ENCODE results near the gene ABHD16B.
A peak's percentile ranks its signal among the peaks of the same experiment; 100 is the strongest.
"Not testable (repeated sequence)": the region's sequence is repeated elsewhere in the genome, so short reads cannot be mapped to it uniquely, and the experiment has no call there.

The ABHD16B gene

DNA sequence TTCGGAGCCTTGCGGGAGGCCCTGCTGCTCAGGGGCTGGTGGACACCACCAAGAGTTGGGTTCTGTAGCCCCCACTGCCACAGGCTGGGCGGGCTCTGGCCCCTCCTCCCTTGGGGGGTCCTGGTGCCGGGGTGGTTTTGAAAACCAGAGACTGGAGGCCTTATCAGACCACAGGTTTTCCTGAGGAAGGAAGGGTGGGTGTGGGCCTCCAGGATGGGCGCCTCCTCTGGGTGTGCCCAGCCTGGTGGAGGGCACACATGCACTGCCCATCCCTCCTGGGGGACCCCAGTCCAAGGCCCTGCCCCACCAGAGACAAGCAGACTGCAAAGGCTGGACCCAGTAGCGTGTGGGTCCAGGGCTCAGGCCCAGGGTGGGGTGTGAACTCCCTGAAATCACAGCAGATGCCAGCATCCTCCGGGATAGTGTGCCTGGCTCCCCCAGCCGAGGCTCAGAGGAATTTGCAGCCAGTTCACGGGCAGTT is 16.7 kb upstream of the ABHD16B start:
- H3K27me3 ChIP-seq (ENCODE audit: control insufficient read depth in 5 of 5, insufficient read depth in 4 of 5, low read length in 5 of 5) = peaks cover 10 to 39% (median 22%) of the 10 kb centered on the region in 5 donors
- H3K9me3 ChIP-seq (ENCODE audit: control insufficient read depth in 5 of 5, low read length in 5 of 5) = no peaks in the 10 kb centered on the region
- no peak overlapping the region for H3K27ac ChIP-seq (ENCODE audit: low read depth, low read length)
- H3K4me1 ChIP-seq (ENCODE audit: control insufficient read depth in 5 of 5, insufficient read depth in 5 of 5, low read length in 5 of 5) = peaks cover 7 to 55% (median 41%) of the 10 kb centered on the region in 5 donors
- no peak overlapping the region for H3K9ac ChIP-seq (ENCODE audit: low read length in 5 of 5)
- H3K36me3 ChIP-seq (ENCODE audit: control insufficient read depth in 5 of 5, insufficient read depth in 5 of 5, low read length in 5 of 5) = no peaks in the 10 kb centered on the region
- no peak overlapping the region for H3K4me3 ChIP-seq (ENCODE audit: low read depth in 1 of 5, low read length in 5 of 5)

DNA sequence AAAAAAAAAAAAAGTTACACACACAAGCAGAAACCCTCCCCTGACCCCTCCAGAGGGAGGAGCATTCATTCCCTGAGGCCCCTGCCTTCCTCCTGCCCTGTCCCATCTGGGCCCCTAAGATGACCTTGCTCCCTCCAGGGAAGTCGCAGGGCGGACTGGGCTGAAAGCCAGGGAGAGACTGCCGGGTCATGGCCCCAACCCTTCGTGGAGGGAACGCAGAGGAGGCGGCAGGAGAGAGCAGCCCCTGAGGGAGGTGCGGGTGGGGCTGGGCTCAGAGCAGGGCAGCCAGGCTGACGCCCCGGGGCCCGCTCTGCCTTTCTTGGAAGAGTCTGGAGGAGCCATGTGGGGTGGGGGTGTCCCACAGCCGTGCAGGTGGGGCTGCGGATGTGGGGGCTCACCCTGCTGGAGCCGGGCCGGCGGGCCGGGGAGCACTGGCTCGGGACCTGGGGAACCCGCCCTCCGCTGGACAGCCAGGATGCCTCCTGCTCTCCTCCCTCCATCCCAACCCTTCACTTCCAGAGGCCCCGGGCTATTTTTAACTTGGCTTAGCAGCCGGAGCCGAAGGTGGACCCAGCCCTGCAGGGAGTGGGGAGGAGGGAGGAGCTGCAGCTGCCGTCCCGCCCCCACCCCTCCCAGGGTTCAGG is 15.0 kb upstream of the ABHD16B start:
- no peaks in the 10 kb centered on the region for H3K36me3 ChIP-seq (ENCODE audit: control insufficient read depth in 5 of 5, insufficient read depth in 5 of 5, low read length in 5 of 5)
- H3K27me3 ChIP-seq (ENCODE audit: control insufficient read depth in 5 of 5, insufficient read depth in 4 of 5, low read length in 5 of 5) = peaks cover 10 to 39% (median 24%) of the 10 kb centered on the region in 5 donors
- H3K27ac ChIP-seq (ENCODE audit: low read depth, low read length) = peak overlapping the region; percentile 72
- peak overlapping the region in 2 of 5 donors; percentile 27 to 40 for H3K4me3 ChIP-seq (ENCODE audit: low read depth in 1 of 5, low read length in 5 of 5)
- H3K9me3 ChIP-seq (ENCODE audit: control insufficient read depth in 5 of 5, low read length in 5 of 5) = no peaks in the 10 kb centered on the region
- no peak overlapping the region for H3K9ac ChIP-seq (ENCODE audit: low read length in 5 of 5)
- peaks cover 7 to 58% (median 41%) of the 10 kb centered on the region in 5 donors for H3K4me1 ChIP-seq (ENCODE audit: control insufficient read depth in 5 of 5, insufficient read depth in 5 of 5, low read length in 5 of 5)

DNA sequence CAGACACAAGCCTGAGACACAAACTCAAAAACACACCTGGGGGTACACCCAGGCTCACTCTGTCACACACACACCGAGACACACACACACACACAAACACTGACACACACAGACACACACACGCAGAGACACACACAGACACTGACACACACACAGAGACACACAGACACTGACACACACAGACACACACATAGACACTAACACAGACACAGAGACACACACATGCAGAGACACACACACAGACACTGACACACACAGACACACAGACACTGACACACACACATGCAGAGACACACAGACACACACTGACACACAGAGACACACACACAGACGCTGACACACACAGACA is 14.4 kb upstream of the ABHD16B start:
- Histone ChIP-seq H3K9ac (ENCODE audit: low read length in 5 of 5) (peak overlapping the region in 2 of 5 donors; percentile 33 to 44), H3K4me1 (ENCODE audit: control insufficient read depth in 5 of 5, insufficient read depth in 5 of 5, low read length in 5 of 5) (peaks cover 7 to 59% (median 41%) of the 10 kb centered on the region in 5 donors), H3K27ac (ENCODE audit: low read depth, low read length) (peak overlapping the region; percentile 72), H3K9me3 (ENCODE audit: control insufficient read depth in 5 of 5, low read length in 5 of 5) (no peaks in the 10 kb centered on the region), H3K36me3 (ENCODE audit: control insufficient read depth in 5 of 5, insufficient read depth in 5 of 5, low read length in 5 of 5) (no peaks in the 10 kb centered on the region), H3K4me3 (ENCODE audit: low read depth in 1 of 5, low read length in 5 of 5) (peak overlapping the region in 2 of 5 donors; percentile 4 to 35), H3K27me3 (ENCODE audit: control insufficient read depth in 5 of 5, insufficient read depth in 4 of 5, low read length in 5 of 5) (peaks cover 10 to 39% (median 24%) of the 10 kb centered on the region in 5 donors)

DNA sequence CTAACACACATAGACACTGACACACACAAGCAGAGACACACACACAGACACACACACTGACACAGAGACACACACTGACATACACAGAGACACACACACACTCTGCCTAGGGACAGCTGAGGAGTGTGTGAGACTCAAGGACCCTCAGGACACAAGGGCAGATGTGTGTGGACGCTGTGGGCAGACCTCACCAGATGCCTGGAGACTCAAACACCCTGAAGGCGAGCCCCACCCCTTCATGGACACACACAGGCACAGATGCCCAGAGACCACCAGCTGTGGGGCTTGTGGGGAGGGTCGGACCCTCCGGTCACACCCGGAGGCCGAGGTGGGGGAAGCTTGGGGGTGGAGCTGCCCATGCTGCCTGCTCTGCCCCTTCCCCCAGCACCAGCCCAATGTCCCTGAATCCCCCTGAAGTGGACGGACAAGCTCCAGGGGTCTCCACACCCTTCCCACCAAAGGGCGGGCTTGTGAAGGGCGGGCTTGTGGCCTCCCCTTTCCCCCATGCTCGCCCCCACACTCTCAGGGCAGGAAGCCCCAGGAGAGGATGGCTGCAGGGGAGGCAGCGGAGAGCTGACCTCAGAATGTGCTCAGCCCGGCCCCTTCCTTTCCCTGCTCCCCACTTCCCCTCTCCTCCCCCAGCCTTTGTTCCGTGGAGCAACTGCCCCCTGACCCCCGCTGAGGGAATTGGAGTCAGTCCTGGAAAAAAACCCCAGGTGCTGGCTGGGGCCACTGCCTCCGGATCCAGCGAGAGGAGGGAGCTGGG is 13.9 kb upstream of the ABHD16B start:
- Histone ChIP-seq H3K36me3 (ENCODE audit: control insufficient read depth in 5 of 5, insufficient read depth in 5 of 5, low read length in 5 of 5) (no peaks in the 10 kb centered on the region), H3K9me3 (ENCODE audit: control insufficient read depth in 5 of 5, low read length in 5 of 5) (no peaks in the 10 kb centered on the region), H3K4me3 (ENCODE audit: low read depth in 1 of 5, low read length in 5 of 5) (peak overlapping the region in 3 of 5 donors; percentile 4 to 35 (median 7)), H3K9ac (ENCODE audit: low read length in 5 of 5) (peak overlapping the region in 2 of 5 donors; percentile 33 to 48), H3K27me3 (ENCODE audit: control insufficient read depth in 5 of 5, insufficient read depth in 4 of 5, low read length in 5 of 5) (peaks cover 10 to 39% (median 22%) of the 10 kb centered on the region in 5 donors), H3K4me1 (ENCODE audit: control insufficient read depth in 5 of 5, insufficient read depth in 5 of 5, low read length in 5 of 5) (peaks cover 7 to 59% (median 44%) of the 10 kb centered on the region in 5 donors), H3K27ac (ENCODE audit: low read depth, low read length) (peak overlapping the region; percentile 72)

DNA sequence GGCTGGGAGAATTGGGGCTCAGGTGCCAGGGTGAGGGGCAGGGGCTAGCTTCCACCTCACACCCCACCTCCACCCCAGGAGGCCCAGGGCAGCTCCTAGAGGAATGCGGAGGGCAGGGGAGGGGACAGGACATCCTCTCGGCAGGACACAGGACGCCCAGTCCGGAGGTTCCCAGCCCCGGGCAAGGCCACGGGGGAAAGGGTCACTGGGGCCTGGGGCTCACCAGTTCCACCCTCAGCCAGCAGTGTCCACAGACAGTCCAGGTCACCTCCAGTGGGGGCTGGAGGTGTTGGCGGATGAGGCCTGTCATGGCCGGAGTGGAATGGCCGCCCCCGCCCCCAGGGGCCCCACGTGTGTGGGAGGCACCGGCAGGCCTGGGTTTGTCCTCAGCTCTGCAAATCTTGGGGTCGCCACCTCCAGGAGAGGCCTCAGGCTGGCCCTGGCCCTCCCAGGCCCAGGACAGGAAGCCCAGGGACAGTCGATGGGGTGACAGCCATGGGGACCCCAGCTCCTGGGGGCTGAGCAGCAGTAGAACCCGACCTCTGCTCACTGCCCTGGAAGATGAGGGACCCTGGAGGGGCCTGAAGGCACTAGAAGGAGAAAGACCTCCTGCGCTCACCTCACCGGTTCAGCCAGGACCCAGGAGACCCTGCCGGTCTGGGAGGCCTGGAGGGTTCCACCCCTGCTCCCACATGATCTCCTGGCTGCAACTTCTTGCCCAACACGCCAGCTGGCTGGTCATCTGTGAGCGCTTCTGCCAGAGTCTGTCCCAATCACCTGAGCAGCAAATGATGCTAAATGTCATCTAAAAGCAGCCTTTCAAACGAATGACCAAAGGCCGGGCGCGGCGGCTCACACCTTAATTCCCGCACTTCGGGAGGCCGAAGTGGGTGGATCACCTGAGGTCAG is 13.0 kb upstream of the ABHD16B start:
- Histone ChIP-seq H3K36me3 (ENCODE audit: control insufficient read depth in 5 of 5, insufficient read depth in 5 of 5, low read length in 5 of 5) (no peaks in the 10 kb centered on the region), H3K27me3 (ENCODE audit: control insufficient read depth in 5 of 5, insufficient read depth in 4 of 5, low read length in 5 of 5) (peaks cover 10 to 38% (median 22%) of the 10 kb centered on the region in 5 donors), H3K9me3 (ENCODE audit: control insufficient read depth in 5 of 5, low read length in 5 of 5) (no peaks in the 10 kb centered on the region), H3K4me3 (ENCODE audit: low read depth in 1 of 5, low read length in 5 of 5) (peak overlapping the region in 1 of 5 donors; percentile 4), H3K27ac (ENCODE audit: low read depth, low read length) (peak overlapping the region; percentile 72), H3K4me1 (ENCODE audit: control insufficient read depth in 5 of 5, insufficient read depth in 5 of 5, low read length in 5 of 5) (peaks cover 7 to 62% (median 44%) of the 10 kb centered on the region in 5 donors), H3K9ac (ENCODE audit: low read length in 5 of 5) (peak overlapping the region in 2 of 5 donors; percentile 20 to 48)

DNA sequence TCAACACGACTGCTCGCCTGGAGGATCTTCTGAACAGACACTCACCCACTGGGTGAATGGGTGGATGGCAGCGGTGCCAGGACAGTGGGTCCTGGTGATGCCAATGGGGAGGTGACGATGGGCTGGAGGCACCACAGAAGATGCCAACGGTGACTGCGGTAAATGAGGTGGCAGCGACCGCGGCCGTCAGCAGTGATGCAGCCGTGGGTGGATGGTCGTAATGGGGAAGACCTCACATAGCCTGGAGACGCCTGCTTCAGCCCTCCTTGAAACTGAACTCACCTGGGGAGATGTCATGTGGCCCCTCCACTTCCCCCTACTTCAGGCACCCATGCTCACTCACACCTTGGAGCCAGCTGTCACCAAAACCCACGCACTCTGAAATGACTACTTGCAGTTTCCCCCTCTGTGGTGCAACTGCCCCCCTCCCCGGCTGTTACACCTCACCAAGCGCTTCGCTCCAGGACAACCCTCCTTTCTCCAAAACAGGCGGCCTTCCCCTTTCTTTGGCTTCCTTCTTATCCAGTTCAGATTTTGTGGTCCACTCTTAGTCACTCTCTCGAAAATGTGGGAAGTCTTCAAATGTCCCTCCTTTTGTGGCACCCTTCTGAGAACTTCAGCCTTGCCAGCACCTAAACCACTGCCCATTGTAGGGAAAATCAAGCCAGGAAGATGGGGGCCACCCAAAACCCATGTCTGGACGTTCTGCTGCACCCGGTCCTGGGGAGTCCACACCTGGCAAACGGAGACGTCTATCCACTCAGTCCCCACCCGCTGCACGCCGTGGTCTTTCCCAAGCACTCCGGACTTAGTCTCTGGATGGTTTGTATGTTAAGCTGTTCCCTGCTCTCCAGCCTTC is 10.4 kb upstream of the ABHD16B start:
- Histone ChIP-seq H3K4me1 (ENCODE audit: control insufficient read depth in 5 of 5, insufficient read depth in 5 of 5, low read length in 5 of 5) (peaks cover 8 to 70% (median 55%) of the 10 kb centered on the region in 5 donors), H3K9me3 (ENCODE audit: control insufficient read depth in 5 of 5, low read length in 5 of 5) (no peaks in the 10 kb centered on the region), H3K27me3 (ENCODE audit: control insufficient read depth in 5 of 5, insufficient read depth in 4 of 5, low read length in 5 of 5) (peaks cover 6 to 34% (median 21%) of the 10 kb centered on the region in 5 donors), H3K36me3 (ENCODE audit: control insufficient read depth in 5 of 5, insufficient read depth in 5 of 5, low read length in 5 of 5) (no peaks in the 10 kb centered on the region), H3K27ac (ENCODE audit: low read depth, low read length) (no peak overlapping the region), H3K9ac (ENCODE audit: low read length in 5 of 5) (no peak overlapping the region), H3K4me3 (ENCODE audit: low read depth in 1 of 5, low read length in 5 of 5) (no peak overlapping the region)

DNA sequence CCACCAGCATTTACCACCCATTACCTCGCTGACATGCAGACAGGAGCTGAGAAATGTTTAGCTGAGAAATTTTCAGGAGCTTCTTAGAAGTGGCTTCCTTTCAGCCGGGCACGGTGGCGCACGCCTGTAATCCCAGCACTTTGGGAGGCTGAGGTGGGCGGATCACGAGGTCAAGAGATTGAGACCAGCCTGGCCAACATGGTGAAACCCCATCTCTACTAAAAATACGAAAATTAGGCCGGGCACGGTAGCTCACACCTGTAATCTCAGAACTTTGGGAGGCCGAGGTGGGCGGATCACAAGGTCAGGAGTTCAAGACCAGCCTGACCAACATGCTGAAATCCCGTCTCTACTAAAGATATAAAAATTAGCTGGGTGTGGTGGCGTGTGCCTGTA is 9.8 kb upstream of the ABHD16B start:
- H3K27ac ChIP-seq (ENCODE audit: low read depth, low read length); H3K9ac ChIP-seq (ENCODE audit: low read length in 5 of 5); H3K36me3 ChIP-seq (ENCODE audit: control insufficient read depth in 5 of 5, insufficient read depth in 5 of 5, low read length in 5 of 5); H3K9me3 ChIP-seq (ENCODE audit: control insufficient read depth in 5 of 5, low read length in 5 of 5); H3K4me3 ChIP-seq (ENCODE audit: low read depth in 1 of 5, low read length in 5 of 5): not testable (repeated sequence)
- peaks cover 8 to 69% (median 51%) of the 10 kb centered on the region in 5 donors for H3K4me1 ChIP-seq (ENCODE audit: control insufficient read depth in 5 of 5, insufficient read depth in 5 of 5, low read length in 5 of 5)
- peaks cover 6 to 35% (median 24%) of the 10 kb centered on the region in 5 donors for H3K27me3 ChIP-seq (ENCODE audit: control insufficient read depth in 5 of 5, insufficient read depth in 4 of 5, low read length in 5 of 5)

DNA sequence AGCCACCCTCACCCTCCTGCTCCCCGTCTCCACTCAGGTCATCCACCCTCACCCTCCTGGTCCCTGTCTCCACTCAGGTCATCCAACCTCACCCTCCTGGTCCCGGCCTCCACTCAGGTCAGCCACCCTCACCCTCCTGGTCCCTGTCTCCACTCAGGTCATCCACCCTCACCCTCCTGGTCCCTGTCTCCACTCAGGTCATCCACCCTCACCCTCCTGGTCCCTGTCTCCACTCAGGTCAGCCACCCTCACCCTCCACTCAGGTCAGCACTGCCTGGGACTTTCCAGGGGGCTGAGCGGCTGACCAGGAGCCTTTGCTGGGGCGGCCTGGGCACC is 7.6 kb upstream of the ABHD16B start:
- H3K4me1 ChIP-seq (ENCODE audit: control insufficient read depth in 5 of 5, insufficient read depth in 5 of 5, low read length in 5 of 5) = peaks cover 8 to 66% (median 49%) of the 10 kb centered on the region in 5 donors
- H3K36me3 ChIP-seq (ENCODE audit: control insufficient read depth in 5 of 5, insufficient read depth in 5 of 5, low read length in 5 of 5); H3K9ac ChIP-seq (ENCODE audit: low read length in 5 of 5); H3K4me3 ChIP-seq (ENCODE audit: low read depth in 1 of 5, low read length in 5 of 5); H3K9me3 ChIP-seq (ENCODE audit: control insufficient read depth in 5 of 5, low read length in 5 of 5); H3K27ac ChIP-seq (ENCODE audit: low read depth, low read length): not testable (repeated sequence)
- H3K27me3 ChIP-seq (ENCODE audit: control insufficient read depth in 5 of 5, insufficient read depth in 4 of 5, low read length in 5 of 5) = peaks cover 0 to 38% (median 31%) of the 10 kb centered on the region in 5 donors

Measured in subcutaneous abdominal adipose tissue (tissue), 5 donors.